KOPT-K1 (cell line): ENCODE data around the gene AMDHD2.
"Not testable (repeated sequence)": the region's sequence is repeated elsewhere in the genome, so short reads cannot be mapped to it uniquely, and the experiment has no call there.

Source experiments
- H3K27ac ChIP-seq: fragments of 200-600 bp; sonication (generic); 2 replicates; pipeline ENCODE4 v1.5.1; 2016; ENCODE audit warnings: antibody characterized with exemption, mild to moderate bottlenecking, low read depth, low read length; ENCODE audit not compliant: poor library complexity, severe bottlenecking
- H3K36me3 ChIP-seq: fragments of 200-600 bp; sonication (generic); 2 replicates; pipeline ENCODE4 v1.5.1; 2017; ENCODE audit warnings: antibody characterized with exemption, mild to moderate bottlenecking, low read length, moderate library complexity; ENCODE audit not compliant: insufficient read depth
- H3K9me3 ChIP-seq: fragments of 200-600 bp; sonication (generic); 2 replicates; pipeline ENCODE4 v1.5.1; 2017; ENCODE audit warnings: antibody characterized with exemption, low read length, mild to moderate bottlenecking; ENCODE audit not compliant: insufficient read depth, poor library complexity, severe bottlenecking

The AMDHD2 gene

DNA sequence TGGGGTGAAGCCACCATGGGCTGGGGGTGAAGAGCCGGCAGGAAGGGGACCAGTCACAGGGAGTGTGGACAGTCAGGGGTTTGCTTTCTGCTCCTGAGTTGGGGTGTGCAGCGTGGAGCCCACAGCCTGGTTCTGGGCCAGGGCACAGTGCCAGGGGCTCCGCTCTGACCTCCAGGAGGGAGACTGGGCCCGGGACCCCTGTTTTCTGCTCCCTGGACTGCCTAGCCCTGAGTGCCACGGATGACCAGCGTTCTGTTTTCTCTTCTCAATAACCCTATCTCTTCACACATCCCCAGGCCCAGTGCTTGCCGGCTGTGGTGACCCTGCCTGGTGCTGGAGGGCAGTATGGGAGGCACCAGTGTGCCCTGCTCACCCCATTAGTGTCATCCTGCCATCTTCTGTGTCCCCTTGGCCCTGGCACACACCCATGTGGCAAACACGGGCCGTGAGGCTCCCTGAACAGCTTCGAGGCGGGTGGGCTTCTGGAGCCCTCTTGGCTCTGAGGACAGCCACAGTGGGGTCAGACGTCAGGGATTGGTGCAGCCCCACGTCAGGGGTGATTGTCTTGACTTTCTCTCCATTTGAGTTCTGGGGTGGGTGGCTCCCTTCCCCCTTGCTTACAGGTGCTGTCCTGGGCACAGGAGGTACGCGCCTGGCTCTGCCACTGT is 9.9 kb downstream of the AMDHD2 start:
- H3K36me3 ChIP-seq, result peaks cover 43% of the 10 kb centered on the region
- no peak overlapping the region for H3K27ac ChIP-seq
- no peaks in the 10 kb centered on the region for H3K9me3 ChIP-seq

DNA sequence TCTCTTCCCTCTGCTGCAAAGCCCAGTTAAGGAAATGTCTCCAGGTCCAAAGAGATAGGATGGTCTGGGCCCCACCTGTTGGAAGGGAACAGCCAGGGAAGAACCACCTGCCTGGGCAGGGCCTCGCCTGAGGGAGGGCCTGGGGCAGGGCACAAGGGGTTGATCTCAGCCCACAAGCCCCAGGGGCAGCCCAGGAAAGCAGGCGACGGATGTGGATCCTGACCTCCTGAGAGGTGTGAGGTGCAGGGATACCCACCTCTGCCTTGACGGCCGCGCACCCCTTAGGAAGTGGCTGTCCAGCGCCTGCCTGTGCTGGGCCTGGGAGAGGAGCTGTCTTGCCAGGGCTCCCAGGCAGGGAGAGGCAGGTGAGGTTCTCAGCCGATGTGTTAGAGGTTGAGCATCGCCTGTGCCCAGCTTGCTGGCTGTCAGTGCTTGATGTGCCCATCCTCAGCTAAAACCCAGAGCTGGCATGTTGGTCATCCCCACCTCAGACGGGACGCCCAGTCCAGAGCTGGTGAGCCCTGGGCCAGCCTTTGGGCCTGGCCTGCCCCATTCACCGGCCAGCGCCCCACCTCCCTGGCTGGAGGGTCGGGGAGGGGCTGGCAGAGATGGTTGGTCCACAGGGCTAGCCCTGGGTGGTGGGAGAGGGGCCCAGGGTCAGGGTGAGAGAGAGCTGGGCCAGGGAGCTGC is 10.6 kb downstream of the AMDHD2 start:
- H3K36me3 ChIP-seq, result peaks cover 40% of the 10 kb centered on the region
- H3K27ac ChIP-seq, result no peak overlapping the region
- no peaks in the 10 kb centered on the region for H3K9me3 ChIP-seq

DNA sequence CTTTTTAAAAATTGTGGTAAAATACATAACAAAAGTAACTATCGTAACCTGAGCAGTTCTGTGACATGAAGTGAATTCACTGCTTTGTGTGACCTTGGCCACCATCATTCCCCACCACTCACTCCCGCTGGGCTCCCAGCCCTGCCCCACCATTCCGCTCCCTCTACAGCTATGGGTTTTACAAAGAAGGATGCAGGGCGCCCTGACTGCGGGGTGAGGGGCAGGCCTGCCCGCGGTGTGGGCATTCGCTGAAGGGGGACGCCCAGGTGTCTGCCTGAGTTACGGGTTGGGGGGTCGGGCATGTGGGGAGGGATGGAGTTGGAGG is 11.2 kb downstream of the AMDHD2 start, which contains the start of gene CEMP1:
CEMP1 (minus strand) TSS at position 38 of the 325 bp plus-strand sequence. CDS start 335 bp downstream, outside the sequence.
- Histone ChIP-seq H3K27ac (peak within 1 kb of the TSS; percentile 32), H3K9me3 (no peaks in the 10 kb centered on the region), H3K36me3 (peaks cover 34% of the 10 kb centered on the region)

DNA sequence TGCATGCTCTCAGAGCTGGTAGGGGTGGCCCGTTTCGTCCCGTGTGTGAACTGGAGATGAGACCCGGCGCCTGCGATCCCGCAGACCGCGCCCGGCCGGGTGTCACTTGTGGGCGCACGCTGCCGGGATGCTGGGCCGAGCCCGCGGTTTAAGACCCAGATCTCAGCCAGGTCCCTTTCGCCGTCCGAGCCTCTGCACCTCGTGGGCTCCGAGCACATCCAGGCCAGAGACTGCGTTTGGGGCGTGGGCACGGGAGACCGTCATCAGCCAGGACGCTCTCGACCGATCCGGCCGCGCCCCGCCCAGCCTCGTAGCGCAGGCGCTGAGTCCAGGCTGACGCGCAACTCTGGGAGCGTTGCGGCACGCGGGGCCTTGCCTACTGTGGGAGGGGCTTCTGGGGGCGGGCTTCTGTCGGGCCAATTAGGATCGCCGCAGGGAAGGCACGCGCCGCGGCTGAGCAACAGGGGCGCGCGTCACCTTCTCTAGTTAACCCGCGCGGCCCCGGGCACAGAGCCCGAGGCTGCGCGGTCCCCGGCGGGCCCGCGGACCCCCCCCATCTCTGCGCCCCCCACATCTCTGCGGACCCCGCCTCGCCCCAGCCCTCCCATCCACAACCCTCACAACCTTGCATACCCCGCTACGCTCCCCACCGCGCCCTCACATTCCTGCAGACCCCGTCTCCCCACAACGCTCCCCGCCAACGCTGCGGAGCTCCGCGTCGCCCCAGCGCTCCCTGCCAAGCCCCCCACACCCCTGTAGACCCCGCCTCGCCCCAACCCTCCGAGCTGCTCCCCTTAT is 11.7 kb downstream of the AMDHD2 start:
- Histone ChIP-seq H3K27ac (peak overlapping the region; percentile 32), H3K36me3 (peaks cover 30% of the 10 kb centered on the region), H3K9me3 (no peaks in the 10 kb centered on the region)

DNA sequence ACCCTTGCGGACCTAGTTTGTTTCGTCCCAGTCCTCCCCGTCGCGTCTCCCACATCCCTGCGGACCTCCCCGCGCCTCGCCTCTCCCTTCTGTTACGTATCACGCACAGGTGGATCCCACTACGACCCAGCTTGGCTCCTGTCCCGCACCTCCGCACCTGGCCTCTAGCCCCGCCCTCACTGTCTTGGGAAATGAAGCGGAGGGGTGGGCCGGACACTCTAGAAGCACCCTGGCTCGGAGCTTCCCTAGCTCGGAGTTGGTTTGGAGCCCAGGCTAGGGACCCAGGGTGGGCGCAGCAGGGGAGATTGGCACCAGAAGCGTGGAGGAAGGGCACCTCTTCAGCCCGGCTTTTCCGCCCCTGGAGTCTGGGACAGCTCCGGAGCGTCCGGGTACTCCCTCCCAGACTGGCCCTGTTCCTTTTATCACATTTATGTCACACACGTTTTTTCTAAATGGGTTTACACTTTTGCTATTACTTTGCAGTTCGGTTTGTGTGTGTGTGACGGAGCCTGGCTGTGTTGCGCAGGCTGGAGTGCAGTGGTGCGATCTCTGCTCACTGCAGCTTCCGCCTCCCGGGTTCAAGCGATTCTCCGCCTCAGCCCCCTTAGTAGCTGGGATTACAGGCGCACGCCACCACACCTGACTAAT is 12.4 kb downstream of the AMDHD2 start:
- Histone ChIP-seq H3K36me3 (peaks cover 23% of the 10 kb centered on the region), H3K27ac (peak overlapping the region; percentile 32)

DNA sequence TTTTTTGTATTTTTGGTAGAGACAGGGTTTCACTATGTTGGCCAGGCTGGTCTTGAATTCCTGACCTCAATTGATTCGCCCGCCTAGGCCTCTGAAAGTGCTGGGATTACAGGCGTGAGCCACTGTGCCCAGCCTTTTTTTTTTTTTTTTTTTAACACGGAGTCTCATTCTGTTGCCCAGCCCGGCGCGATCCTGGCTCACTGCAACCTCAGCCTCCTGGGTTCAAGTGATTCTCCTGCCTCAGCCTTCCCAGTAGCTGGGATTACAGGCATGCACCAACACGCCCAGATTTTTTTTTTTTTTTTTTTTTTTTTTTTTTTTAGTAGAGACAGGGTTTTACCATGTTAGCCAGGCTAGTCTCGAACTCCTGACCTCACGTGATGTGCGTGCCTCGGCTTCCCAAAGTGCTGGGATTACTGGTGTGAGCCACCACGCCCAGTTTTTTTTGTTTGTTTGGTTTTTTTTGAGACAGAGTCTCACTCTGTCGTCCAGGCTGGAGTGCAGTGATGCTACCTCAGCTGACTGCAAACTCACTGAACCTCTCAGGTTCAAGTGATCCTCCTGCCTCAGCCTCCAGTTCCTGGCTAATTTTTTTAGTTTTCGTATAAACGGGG is 13.1 kb downstream of the AMDHD2 start:
- not testable (repeated sequence) for H3K27ac ChIP-seq, H3K9me3 ChIP-seq
- peaks cover 16% of the 10 kb centered on the region for H3K36me3 ChIP-seq

More for the DNA sequence above, 12.4 kb downstream of the AMDHD2 start:
- H3K9me3 ChIP-seq, result no peaks in the 10 kb centered on the region

DNA sequence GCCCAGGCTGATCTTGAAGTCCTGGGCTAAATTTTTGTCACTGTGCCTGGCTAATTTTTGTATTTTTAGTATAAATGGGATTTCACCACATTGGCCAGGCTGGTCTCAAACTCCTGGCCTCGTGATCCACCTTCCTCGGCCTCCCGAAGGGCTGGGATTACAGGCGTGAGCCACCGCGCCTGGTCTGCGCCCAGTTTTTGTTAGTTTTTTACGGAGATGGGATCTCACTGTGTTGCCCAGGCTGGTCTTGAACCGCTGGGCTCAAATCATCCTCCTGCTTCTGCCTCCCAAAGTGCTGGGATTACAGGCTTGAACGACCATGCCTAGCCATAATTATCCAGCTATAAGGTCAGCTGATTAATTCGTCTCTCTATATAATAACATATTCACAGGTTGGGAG is 13.7 kb downstream of the AMDHD2 start:
- no peaks in the 10 kb centered on the region for H3K9me3 ChIP-seq
- H3K36me3 ChIP-seq, result peaks cover 10% of the 10 kb centered on the region
- H3K27ac ChIP-seq, result no peak overlapping the region

DNA sequence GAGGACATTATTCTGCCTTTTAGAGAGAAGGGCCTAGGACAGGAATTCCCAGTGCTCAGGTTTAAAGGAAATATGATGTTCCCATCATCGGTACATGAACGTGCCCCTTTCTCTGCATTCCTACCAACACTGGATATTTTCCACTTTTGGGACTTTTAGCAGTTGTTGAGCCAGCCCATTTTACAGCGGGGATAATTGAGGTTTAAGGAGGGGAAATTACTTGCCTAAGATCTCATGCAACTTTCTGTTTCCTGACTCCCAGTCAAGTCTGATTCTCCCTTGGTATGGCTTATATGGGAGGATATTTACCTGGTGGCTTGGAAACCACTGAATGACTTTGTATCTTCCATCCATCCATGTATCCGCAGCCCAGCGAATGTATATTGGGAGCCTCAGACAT is 14.2 kb downstream of the AMDHD2 start:
- H3K36me3 ChIP-seq, H3K9me3 ChIP-seq, H3K27ac ChIP-seq: not testable (repeated sequence)

DNA sequence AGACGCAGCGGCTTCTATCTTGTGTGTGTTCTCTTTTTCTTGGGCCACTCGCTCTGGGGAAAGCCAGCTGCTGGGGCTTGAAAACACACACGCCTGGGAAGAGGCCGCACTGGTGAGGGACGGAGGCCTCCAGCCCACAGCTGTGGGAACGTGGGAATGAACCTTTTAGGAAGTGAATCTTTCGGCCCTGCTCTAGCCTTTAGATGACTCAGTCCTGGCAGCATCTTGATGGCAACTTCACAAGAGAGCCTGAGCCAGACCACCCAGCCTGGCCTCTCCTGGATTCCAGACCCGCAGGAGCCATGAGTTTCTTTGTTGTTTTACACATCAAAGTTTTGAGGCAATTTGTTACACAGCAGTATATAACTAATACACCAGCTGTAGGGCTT is 15.4 kb downstream of the AMDHD2 start:
- Histone ChIP-seq H3K27ac (no peak overlapping the region), H3K9me3 (no peaks in the 10 kb centered on the region)

DNA sequence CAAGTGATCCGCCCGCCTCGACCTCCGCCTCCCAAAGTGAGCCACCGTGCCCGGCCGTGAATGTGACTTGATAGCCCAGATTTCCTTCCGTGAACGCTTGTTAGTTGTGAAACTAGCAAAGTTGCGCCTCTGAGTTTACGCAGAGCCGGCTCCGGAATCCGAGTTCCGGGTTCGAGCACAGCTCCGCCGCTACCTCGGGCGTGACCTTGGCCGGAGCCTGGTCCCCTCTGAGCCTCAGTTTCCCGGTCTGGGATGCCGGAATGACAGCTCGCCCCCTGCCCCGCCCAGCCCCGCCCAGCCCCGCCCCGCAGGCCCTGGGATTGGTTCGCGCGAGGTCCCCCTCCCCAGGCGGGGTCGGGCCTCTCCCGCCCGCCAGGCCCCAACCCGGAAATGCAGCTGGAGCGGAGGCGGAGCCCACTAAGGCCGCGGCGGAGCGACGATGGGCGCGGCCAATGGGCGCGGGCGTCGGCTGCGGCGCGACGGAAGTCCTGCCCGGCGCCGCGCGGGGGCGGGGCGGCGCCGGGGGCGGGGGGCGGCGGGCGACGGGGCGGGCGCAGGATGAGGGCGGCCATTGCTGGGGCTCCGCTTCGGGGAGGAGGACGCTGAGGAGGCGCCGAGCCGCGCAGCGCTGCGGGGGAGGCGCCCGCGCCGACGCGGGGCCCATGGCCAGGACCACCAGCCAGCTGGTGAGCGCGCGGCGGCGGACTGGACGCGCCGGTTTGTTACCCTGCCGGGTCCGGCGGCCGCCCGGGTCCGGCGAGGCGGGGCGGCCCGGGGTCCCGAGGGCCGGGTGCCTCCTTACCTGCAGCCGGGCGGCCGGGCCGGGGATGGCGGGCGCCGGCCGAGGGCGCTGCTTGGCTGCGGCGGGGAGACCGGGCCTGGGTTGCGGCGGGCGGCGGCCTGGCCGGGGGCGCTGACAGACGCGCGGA is 17.5 kb downstream of the AMDHD2 start, which contains the start of gene PDPK1:
PDPK1 (plus strand) TSS at position 571 of the 929 bp plus-strand sequence; CDS start at position 663, 92 bp downstream.
- H3K36me3 ChIP-seq, result no peaks in the 10 kb centered on the region
- peak within 1 kb of the TSS; percentile 53 for H3K27ac ChIP-seq
- H3K9me3 ChIP-seq, result no peaks in the 10 kb centered on the region

More for the DNA sequence above, 15.4 kb downstream of the AMDHD2 start:
- H3K36me3 ChIP-seq, result no peaks in the 10 kb centered on the region

DNA sequence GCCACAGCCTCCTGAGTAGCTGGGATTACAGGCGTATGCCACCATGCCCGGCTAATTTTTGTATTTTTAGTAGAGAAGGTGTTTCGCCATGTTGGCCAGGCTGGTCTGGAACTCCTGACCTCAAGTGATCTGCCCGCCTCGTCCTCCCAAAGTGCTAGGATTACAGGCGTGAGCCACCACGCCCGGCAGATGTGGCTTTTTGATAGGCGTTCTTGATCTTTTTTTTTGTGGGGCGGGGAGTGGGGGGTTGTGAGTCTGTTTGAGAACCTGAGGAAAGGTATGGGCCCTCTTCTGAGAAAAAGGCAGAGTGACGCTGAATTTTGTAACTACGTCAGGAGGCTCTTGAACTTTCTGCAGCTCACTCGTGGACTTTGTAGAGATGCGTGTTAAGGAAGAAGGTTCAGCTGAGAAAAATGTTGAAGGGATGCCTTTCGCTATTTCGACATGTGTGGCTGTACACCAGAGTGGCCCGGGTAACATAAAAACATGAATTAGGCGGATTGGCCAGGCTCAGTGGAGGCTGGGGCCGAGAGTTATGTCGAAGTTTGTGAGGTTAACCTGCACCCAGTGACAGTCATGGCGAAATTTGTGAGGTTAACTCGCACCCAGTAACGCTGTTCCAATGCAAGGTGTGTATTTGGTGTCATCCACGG is 19.1 kb downstream of the AMDHD2 start:
- H3K36me3 ChIP-seq, H3K9me3 ChIP-seq, H3K27ac ChIP-seq: not testable (repeated sequence)

DNA sequence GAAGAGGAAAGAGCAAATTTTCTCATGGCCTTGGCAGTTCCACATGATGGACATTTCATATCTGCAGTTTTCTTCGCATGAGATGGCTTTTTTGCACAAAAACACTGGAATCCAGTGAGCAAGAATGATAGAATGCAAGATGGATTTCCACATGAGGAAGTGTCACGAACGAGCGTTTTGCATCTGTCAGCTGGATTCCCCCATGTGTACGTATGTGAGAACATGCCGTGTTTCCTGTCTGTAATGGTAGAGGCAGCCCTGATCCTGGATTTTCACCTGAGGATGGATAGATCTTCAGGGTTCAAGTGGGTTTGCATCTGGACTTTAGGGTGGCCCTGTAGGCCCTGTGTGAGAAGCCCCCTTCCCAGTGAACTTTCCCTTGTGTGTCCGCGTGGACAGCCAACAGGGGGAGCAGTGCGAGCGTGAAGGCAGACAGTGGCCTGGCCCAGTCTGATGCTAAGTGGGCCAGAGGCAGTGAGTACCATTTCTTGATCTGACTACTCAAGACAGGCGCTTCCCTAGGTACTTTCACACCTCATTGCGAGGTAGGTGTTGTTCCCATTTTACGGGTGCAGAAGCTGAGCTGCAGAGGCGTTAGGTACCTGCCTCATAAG is 19.8 kb downstream of the AMDHD2 start:
- H3K27ac ChIP-seq, H3K36me3 ChIP-seq, H3K9me3 ChIP-seq: not testable (repeated sequence)

DNA sequence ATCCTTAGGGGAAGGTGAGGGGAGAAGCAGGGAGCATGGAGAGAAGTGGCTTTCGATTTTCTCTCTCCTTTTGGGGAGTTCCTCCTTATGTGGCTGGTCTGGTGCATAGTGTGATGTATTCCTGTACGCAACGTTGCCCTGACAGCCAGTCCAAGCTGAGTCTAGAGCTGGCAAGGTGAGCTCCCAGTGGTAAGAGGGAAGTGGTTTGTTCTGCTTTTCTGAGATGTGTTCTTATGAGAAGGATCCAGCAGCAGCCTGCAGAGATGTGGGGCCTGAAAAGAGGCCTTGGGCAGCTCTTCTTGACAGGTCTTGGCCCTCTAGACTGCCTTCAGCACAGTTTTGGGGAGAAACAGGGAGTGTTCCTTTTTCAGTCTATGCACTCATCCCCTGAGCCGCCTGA is 20.7 kb downstream of the AMDHD2 start:
- not testable (repeated sequence) for H3K27ac ChIP-seq, H3K9me3 ChIP-seq, H3K36me3 ChIP-seq
